H9 (cell line): ENCODE results near the gene PROX1. TPM values are rescaled to one million over a fixed set of nuclear protein-coding genes. Genes with fewer than 3 reads are reported as not detected.

Source experiments
- DNase-seq: peaks from one replicate; pipeline ENCODE4 v3.0.0-alpha.2; 2017
- H2AFZ ChIP-seq: one replicate; pipeline ENCODE4 v1.6.1; 2013; ENCODE audit warnings: mild to moderate bottlenecking, low read length, control low read depth, moderate library complexity
- H2AK5ac ChIP-seq: 2 replicates; pipeline ENCODE4 v1.6.1; 2013; ENCODE audit warnings: low read length, control low read depth, mixed read lengths; ENCODE audit not compliant: insufficient read length
- H2BK120ac ChIP-seq: one replicate; pipeline ENCODE4 v1.6.1; 2013; ENCODE audit warnings: low read depth, mild to moderate bottlenecking, low read length, control low read depth, inconsistent platforms; ENCODE audit not compliant: poor library complexity, severe bottlenecking
- H2BK12ac ChIP-seq: 2 replicates; pipeline ENCODE4 v1.6.1; 2013; ENCODE audit warnings: low read length, control low read depth, mixed read lengths, low read depth; ENCODE audit not compliant: insufficient read length
- H2BK15ac ChIP-seq: 2 replicates; pipeline ENCODE4 v1.6.1; 2013; ENCODE audit warnings: low read depth, low read length, control low read depth
- H2BK20ac ChIP-seq: one replicate; pipeline ENCODE4 v1.6.1; 2013; ENCODE audit warnings: low read depth, mild to moderate bottlenecking, low read length, control low read depth, inconsistent platforms; ENCODE audit not compliant: poor library complexity, severe bottlenecking
- H2BK5ac ChIP-seq: 2 replicates; pipeline ENCODE4 v1.6.1; 2013; ENCODE audit warnings: low read length, control low read depth, mixed read lengths; ENCODE audit not compliant: insufficient read length
- H3K14ac ChIP-seq: 2 replicates; pipeline ENCODE4 v1.6.1; 2013; ENCODE audit warnings: low read length, control low read depth; ENCODE audit not compliant: insufficient read depth
- H3K18ac ChIP-seq: 2 replicates; pipeline ENCODE4 v1.6.1; 2013; ENCODE audit warnings: low read depth, mild to moderate bottlenecking, mixed read lengths, low read length, control low read depth; ENCODE audit not compliant: insufficient read length
- H3K23ac ChIP-seq: 2 replicates; pipeline ENCODE4 v1.6.1; 2013; ENCODE audit warnings: low read length, control low read depth, mixed read lengths, low read depth; ENCODE audit not compliant: insufficient read length
- H3K23me2 ChIP-seq: 2 replicates; pipeline ENCODE4 v1.6.1; 2013; ENCODE audit warnings: low read depth, mild to moderate bottlenecking, mixed read lengths, low read length, control low read depth; ENCODE audit not compliant: insufficient read length, poor library complexity, severe bottlenecking
- H3K27ac ChIP-seq: 2 replicates; pipeline ENCODE4 v1.5.1; 2013; ENCODE audit warnings: low read length, control low read depth, mixed read lengths, low read depth; ENCODE audit not compliant: insufficient read length
- H3K27me3 ChIP-seq: 2 replicates; pipeline ENCODE4 v1.6.1; 2013; ENCODE audit warnings: low read length, control low read depth, inconsistent platforms; ENCODE audit not compliant: insufficient read depth
- H3K4ac ChIP-seq: 2 replicates; pipeline ENCODE4 v1.6.1; 2013; ENCODE audit warnings: low read depth, mild to moderate bottlenecking, control low read depth, inconsistent platforms, low read length, moderate library complexity
- H3K4me1 ChIP-seq: 2 replicates; pipeline ENCODE4 v1.6.1; 2013; ENCODE audit warnings: low read length, control low read depth, inconsistent platforms; ENCODE audit not compliant: insufficient read depth
- H3K4me2 ChIP-seq: 2 replicates; pipeline ENCODE4 v1.6.1; 2013; ENCODE audit warnings: low read length, control low read depth, mixed read lengths; ENCODE audit not compliant: insufficient read length, insufficient read depth
- H3K56ac ChIP-seq: 2 replicates; pipeline ENCODE4 v1.6.1; 2013; ENCODE audit warnings: low read depth, mild to moderate bottlenecking, mixed read lengths, low read length, control low read depth; ENCODE audit not compliant: insufficient read length
- H3K79me1 ChIP-seq: 2 replicates; pipeline ENCODE4 v1.6.1; 2013; ENCODE audit warnings: low read depth, mild to moderate bottlenecking, moderate library complexity, low read length, control low read depth, inconsistent platforms; ENCODE audit not compliant: insufficient read depth, poor library complexity, severe bottlenecking
- H3K79me2 ChIP-seq: 2 replicates; pipeline ENCODE4 v1.6.1; 2013; ENCODE audit warnings: low read length, control low read depth, inconsistent platforms; ENCODE audit not compliant: insufficient read depth
- H3K9ac ChIP-seq: 2 replicates; pipeline ENCODE4 v1.6.1; 2013; ENCODE audit warnings: low read length, control low read depth, mixed read lengths; ENCODE audit not compliant: insufficient read length; ENCODE audit errors: extremely low read depth
- H3K9me3 ChIP-seq: one replicate; pipeline ENCODE4 v1.6.1; 2013; ENCODE audit warnings: low read depth, low read length, inconsistent platforms; ENCODE audit not compliant: control insufficient read depth
- H3T11ph ChIP-seq: one replicate; pipeline ENCODE4 v1.6.1; 2013; ENCODE audit warnings: mild to moderate bottlenecking, low read length, control low read depth, inconsistent platforms
- H4K20me1 ChIP-seq: one replicate; pipeline ENCODE4 v1.6.1; 2013; ENCODE audit not compliant: control insufficient read depth, insufficient read length, insufficient read depth
- H4K5ac ChIP-seq: 2 replicates; pipeline ENCODE4 v1.6.1; 2013; ENCODE audit warnings: low read depth, mild to moderate bottlenecking, mixed read lengths, low read length, control low read depth; ENCODE audit not compliant: insufficient read length
- H4K8ac ChIP-seq: replicated peaks from 2 replicates; pipeline ENCODE4 v1.6.1; 2013; ENCODE audit warnings: low read length, control low read depth, mixed read lengths, low read depth; ENCODE audit not compliant: insufficient read length
- H4K91ac ChIP-seq: 2 replicates; pipeline ENCODE4 v1.6.1; 2013; ENCODE audit warnings: low read depth, mild to moderate bottlenecking, moderate library complexity, mixed read lengths, low read length, control low read depth; ENCODE audit not compliant: insufficient read length
- H3K27ac Mint-ChIP-seq, 3 experiments: 2 replicates in 2 of 3; 3 replicates in 1 of 3; pipeline ENCODE4 v1.8.0; 2020 to 2021; ENCODE audit warnings: mixed read lengths in 3 of 3, mild to moderate bottlenecking in 1 of 3, moderate library complexity in 1 of 3
- H3K27me3 Mint-ChIP-seq: 2 replicates; pipeline ENCODE4 v1.8.0; 2021; ENCODE audit warnings: low read depth, mild to moderate bottlenecking, moderate library complexity, mixed read lengths
- H3K36me3 Mint-ChIP-seq, 3 experiments: 2 replicates in 2 of 3; 3 replicates in 1 of 3; pipeline ENCODE4 v1.8.0; 2020 to 2021; ENCODE audit warnings: low read depth in 3 of 3, mixed read lengths in 3 of 3; ENCODE audit not compliant: insufficient read depth in 1 of 3
- H3K4me1 Mint-ChIP-seq, 2 experiments: 2 replicates each; pipeline ENCODE4 v1.8.0; 2020; ENCODE audit warnings: mixed read lengths in 2 of 2
- H3K4me3 Mint-ChIP-seq, 2 experiments: 2 replicates in 1 of 2; 3 replicates in 1 of 2; pipeline ENCODE4 v1.8.0; 2020 to 2021; ENCODE audit warnings: mild to moderate bottlenecking in 2 of 2, mixed read lengths in 2 of 2, moderate library complexity in 1 of 2
- H3K9me3 Mint-ChIP-seq, 2 experiments: 2 replicates in 1 of 2; 3 replicates in 1 of 2; pipeline ENCODE4 v1.8.0; 2020; ENCODE audit warnings: mild to moderate bottlenecking in 2 of 2, mixed read lengths in 2 of 2, moderate library complexity in 1 of 2
- CTCF ChIP-seq: fragments of 200-600 bp; sonication (generic); conservative IDR thresholded peaks from 3 replicates; pipeline ENCODE4 v1.8.0; 2021; ENCODE audit warnings: antibody characterized with exemption, mild to moderate bottlenecking
- WGBS: extraction: QIAGEN DNeasy Blood & Tissue Kit; methylation state at CpG from one replicate; pipeline ENCODE4 v1.1.7; 2013; ENCODE audit warnings: missing lambda C conversion rate, low lambda C conversion rate, mixed read lengths; ENCODE audit not compliant: insufficient read length; ENCODE audit errors: extremely low coverage; 5-methylcytosine and 5-hydroxymethylcytosine counted together
- total RNA-seq: library from RNA; stranded (reverse); gene quantifications from 2 replicates; pipeline ENCODE4 v1.2.1, GENCODE V29; 2021

The PROX1 gene
- total RNA-seq, 1 experiment from 2014 or later = 0.72 TPM

- no peaks in the 10 kb centered on the region for H3K36me3 Mint-ChIP-seq
Observed at GRCh38 chr1:213962508-213962907, 25.3 kb upstream of the PROX1 start.

More at GRCh38 chr1:213962508-213962907, 25.3 kb upstream of the PROX1 start:
- Mint-ChIP-seq H3K27me3 (peaks cover 18% of the 10 kb centered on the region), H3K4me1 (no peaks in the 10 kb centered on the region), H3K9me3 (no peaks in the 10 kb centered on the region), H3K27ac (no peak overlapping the region), H3K4me3 (no peak overlapping the region)
- H3K79me2 ChIP-seq = no peaks in the 10 kb centered on the region
- no peak overlapping the region for H3K27ac ChIP-seq
- no peak overlapping the region for H3K9ac ChIP-seq
- WGBS = no CpG with 5 or more reads among the region's 1 CpG
- H3K23me2 ChIP-seq = no peaks in the 10 kb centered on the region
- H2AK5ac ChIP-seq = no peak overlapping the region
- H3K79me1 ChIP-seq = no peaks in the 10 kb centered on the region
- H2BK120ac ChIP-seq = no peak overlapping the region
- H3K4ac ChIP-seq = no peak overlapping the region
- no peak overlapping the region for H2AFZ ChIP-seq
- no peaks in the 10 kb centered on the region for H3K4me1 ChIP-seq
- H3T11ph ChIP-seq = no peak overlapping the region
- H3K23ac ChIP-seq = no peak overlapping the region
- no peak overlapping the region for H3K18ac ChIP-seq
- H4K8ac ChIP-seq = no peak overlapping the region
- no peak overlapping the region for H4K91ac ChIP-seq
- H3K9me3 ChIP-seq = no peaks in the 10 kb centered on the region
- H3K56ac ChIP-seq = no peak overlapping the region
- no peak for DNase-seq
- H3K14ac ChIP-seq = no peak overlapping the region
- H2BK20ac ChIP-seq = no peak overlapping the region
- no peak overlapping the region for H2BK5ac ChIP-seq
- no peak overlapping the region for H3K4me2 ChIP-seq
- H4K20me1 ChIP-seq = no peaks in the 10 kb centered on the region
- no peak overlapping the region for H2BK15ac ChIP-seq
- TF ChIP-seq CTCF = no peak
- no peak overlapping the region for H4K5ac ChIP-seq
- H3K27me3 ChIP-seq = no peaks in the 10 kb centered on the region
- no peak overlapping the region for H2BK12ac ChIP-seq
